ENCODE measurements around the gene DDX42.
"Not testable (repeated sequence)": the region's sequence is repeated elsewhere in the genome, so short reads cannot be mapped to it uniquely, and the experiment has no call there.

The DDX42 gene

DNA sequence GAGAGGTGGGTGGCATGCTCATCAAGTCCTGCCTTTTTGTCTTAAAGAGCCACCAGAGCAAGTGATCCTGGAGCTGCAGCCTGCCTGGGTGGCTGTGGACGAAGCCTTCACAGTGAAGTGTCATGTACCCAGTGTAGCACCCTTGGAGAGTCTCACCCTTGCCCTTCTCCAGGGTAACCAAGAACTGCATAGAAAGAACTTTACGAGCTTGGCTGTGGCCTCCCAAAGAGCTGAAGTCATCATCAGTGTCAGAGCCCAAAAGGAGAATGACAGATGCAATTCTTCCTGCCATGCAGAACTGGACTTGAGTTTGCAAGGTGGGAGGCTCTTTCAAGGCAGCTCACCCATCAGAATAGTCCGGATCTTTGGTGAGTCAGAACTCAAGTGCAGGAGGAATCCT is 85.3 kb downstream of the DDX42 start:
- in situ Hi-C loops (cut with MboI; ENCODE audit: low sequenced_read_pairs, unreplicated experiment), result no loop called here
- DNase-seq (ENCODE audit: low spot score), result no peak
- TF ChIP-seq, protein P1, sequence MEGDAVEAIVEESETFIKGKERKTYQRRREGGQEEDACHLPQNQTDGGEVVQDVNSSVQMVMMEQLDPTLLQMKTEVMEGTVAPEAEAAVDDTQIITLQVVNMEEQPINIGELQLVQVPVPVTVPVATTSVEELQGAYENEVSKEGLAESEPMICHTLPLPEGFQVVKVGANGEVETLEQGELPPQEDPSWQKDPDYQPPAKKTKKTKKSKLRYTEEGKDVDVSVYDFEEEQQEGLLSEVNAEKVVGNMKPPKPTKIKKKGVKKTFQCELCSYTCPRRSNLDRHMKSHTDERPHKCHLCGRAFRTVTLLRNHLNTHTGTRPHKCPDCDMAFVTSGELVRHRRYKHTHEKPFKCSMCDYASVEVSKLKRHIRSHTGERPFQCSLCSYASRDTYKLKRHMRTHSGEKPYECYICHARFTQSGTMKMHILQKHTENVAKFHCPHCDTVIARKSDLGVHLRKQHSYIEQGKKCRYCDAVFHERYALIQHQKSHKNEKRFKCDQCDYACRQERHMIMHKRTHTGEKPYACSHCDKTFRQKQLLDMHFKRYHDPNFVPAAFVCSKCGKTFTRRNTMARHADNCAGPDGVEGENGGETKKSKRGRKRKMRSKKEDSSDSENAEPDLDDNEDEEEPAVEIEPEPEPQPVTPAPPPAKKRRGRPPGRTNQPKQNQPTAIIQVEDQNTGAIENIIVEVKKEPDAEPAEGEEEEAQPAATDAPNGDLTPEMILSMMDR (IDR thresholded peaks at IDR 0.05; ENCODE audit: borderline replicate concordance, control extremely low read depth, extremely low read depth, insufficient read depth, missing control alignments), result no peak

DNA sequence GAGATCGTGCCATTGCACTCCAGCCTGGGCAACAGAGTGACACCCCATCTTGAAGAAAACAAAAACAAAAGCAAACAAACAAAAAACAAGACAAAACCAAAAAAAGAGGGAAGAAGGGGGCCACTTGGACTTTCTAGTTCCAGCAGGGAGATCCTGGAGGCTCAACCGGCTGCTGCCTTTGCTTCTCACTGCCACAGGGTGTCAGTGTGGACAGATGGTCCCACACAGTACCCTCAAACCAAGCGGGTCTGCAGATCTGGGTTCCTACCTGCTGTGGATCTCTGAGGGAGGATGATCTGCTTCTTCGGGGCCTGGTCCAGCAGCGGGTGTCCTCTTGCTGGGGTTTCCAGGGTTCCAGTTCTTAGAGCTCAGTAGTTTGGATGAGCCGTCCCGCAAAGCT is 92.7 kb downstream of the DDX42 start:
- DNase-seq (ENCODE audit: low spot score); in situ Hi-C loops (cut with MboI; ENCODE audit: low sequenced_read_pairs, unreplicated experiment): not testable (repeated sequence)
